CD4-positive, alpha-beta memory T cell (primary cell): ENCODE data around the gene IGHMBP2. TPM values are rescaled to one million over a fixed set of nuclear protein-coding genes. Genes with fewer than 3 reads are reported as not detected.
A peak's percentile ranks its signal among the peaks of the same experiment; 100 is the strongest.

Experiments used
- CTCF ChIA-PET: fragments of 350-600 bp; sonication (Branson Sonifier 250); formaldehyde crosslinking; loops from one replicate; lab custom pipeline; 2021; ENCODE audit warnings: inconsistent platforms; ENCODE audit not compliant: partially characterized antibody; lab: Charles Lee
- POLR2A ChIA-PET: fragments of 350-600 bp; sonication (Branson Sonifier 250); formaldehyde crosslinking; loops from one replicate; lab custom pipeline; 2021; ENCODE audit not compliant: partially characterized antibody; lab: Charles Lee
- DNase-seq, 5 donors: peaks; one replicate each; pipeline versions ENCODE4 v3.0.0 to v3.0.0-alpha.2; 2020 to 2022; ENCODE audit warnings: mixed read lengths in 1 of 5
- H3K27ac ChIP-seq: one replicate; pipeline ENCODE4 v1.7.0; 2013; ENCODE audit warnings: low read depth, low read length
- H3K27me3 ChIP-seq: 2 replicates; pipeline ENCODE4 v1.7.0; 2013; ENCODE audit warnings: mild to moderate bottlenecking, low read length, moderate library complexity; ENCODE audit not compliant: insufficient read depth
- H3K36me3 ChIP-seq: 2 replicates; pipeline ENCODE4 v1.7.0; 2013; ENCODE audit warnings: mild to moderate bottlenecking, low read length, moderate library complexity; ENCODE audit not compliant: insufficient read depth
- H3K4me1 ChIP-seq: 2 replicates; pipeline ENCODE4 v1.7.0; 2013; ENCODE audit warnings: mild to moderate bottlenecking, low read length, moderate library complexity; ENCODE audit not compliant: insufficient read depth
- H3K4me3 ChIP-seq, 2 donors: one replicate each; pipeline ENCODE4 v1.7.0; 2013; ENCODE audit warnings: low read length in 2 of 2, mild to moderate bottlenecking in 1 of 2
- H3K9me3 ChIP-seq, 2 donors: one replicate each; pipeline ENCODE4 v1.7.0; 2013; ENCODE audit warnings: low read length in 2 of 2, control low read depth in 1 of 2; ENCODE audit not compliant: control insufficient read depth in 1 of 2
- H3K27ac Mint-ChIP-seq, 7 donors: one replicate each; pipeline ENCODE4 v1.8.0; 2020 to 2021; ENCODE audit warnings: mixed read lengths in 7 of 7, mild to moderate bottlenecking in 6 of 7, inconsistent platforms in 3 of 7, moderate library complexity in 3 of 7
- H3K27me3 Mint-ChIP-seq, 2 donors: one replicate each; pipeline ENCODE4 v1.8.0; 2020 to 2021; ENCODE audit warnings: mixed read lengths in 2 of 2
- H3K36me3 Mint-ChIP-seq, 2 donors: one replicate each; pipeline ENCODE4 v1.8.0; 2020 to 2021; ENCODE audit warnings: mixed read lengths in 2 of 2, inconsistent platforms in 1 of 2, mild to moderate bottlenecking in 1 of 2
- H3K4me1 Mint-ChIP-seq, 4 donors: one replicate each; pipeline ENCODE4 v1.8.0; 2020 to 2021; ENCODE audit warnings: mixed read lengths in 4 of 4, mild to moderate bottlenecking in 1 of 4
- H3K4me3 Mint-ChIP-seq, 8 donors: one replicate each; pipeline ENCODE4 v1.8.0; 2020 to 2021; ENCODE audit warnings: mixed read lengths in 8 of 8, mild to moderate bottlenecking in 7 of 8, moderate library complexity in 6 of 8, inconsistent platforms in 3 of 8
- H3K9me3 Mint-ChIP-seq, 8 donors: one replicate each; pipeline ENCODE4 v1.8.0; 2020 to 2021; ENCODE audit warnings: mixed read lengths in 8 of 8, mild to moderate bottlenecking in 5 of 8, inconsistent platforms in 3 of 8, moderate library complexity in 1 of 8
- intact Hi-C: fragments of 100-400 bp; cut with micrococcal nuclease; formaldehyde crosslinking; loops from one replicate; pipeline ENCODE4 v1.15.1; 2023
- polyA plus RNA-seq, 2 donors: library from polyadenylated mRNA; unstranded; fragments of 300-500 nt; fragmentation: Illumina TruSeq; gene quantifications; one replicate each; pipeline ENCODE4 v1.2.3, GENCODE V29; 2021
- total RNA-seq, 2 experiments: library from RNA; stranded (reverse); gene quantifications; one replicate each; pipeline ENCODE4 v1.2.3, GENCODE V29; 2021

Gene IGHMBP2
- total and polyA plus RNA-seq, 4 experiments from 2014 or later, result 3.8 to 37.6 (median 22.7) TPM

DNA sequence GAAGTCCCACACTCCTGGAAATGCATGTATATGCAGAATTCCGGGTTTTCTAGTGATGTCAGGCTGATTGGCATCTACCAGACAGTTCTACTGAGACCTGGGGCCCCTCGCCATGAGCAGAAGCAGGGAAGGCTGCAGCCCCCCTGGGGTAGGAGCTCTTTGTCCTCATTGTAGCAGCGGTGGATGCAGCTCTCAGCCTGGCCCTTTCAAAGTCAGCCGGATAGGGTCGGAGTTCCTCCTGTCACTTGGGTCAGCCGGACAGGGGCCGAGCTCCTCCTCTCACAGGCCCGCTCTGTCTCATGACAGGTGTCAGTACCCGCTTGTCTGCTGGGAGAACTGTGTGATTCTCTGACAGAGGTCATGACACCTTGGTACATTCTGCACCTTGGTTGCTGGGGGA is 47.1 kb downstream of the IGHMBP2 start:
- Histone ChIP-seq H3K9me3 (no peaks in the 10 kb centered on the region), H3K27me3 (no peaks in the 10 kb centered on the region), H3K4me3 (no peak overlapping the region), H3K4me1 (no peaks in the 10 kb centered on the region), H3K27ac (no peak overlapping the region), H3K36me3 (no peaks in the 10 kb centered on the region)
- H3K9me3 Mint-ChIP-seq, result no peaks in the 10 kb centered on the region
- DNase-seq, result no peak
- no peaks in the 10 kb centered on the region for H3K27me3 Mint-ChIP-seq
- intact Hi-C loops, result no loop called here
- H3K4me3 Mint-ChIP-seq, result no peak overlapping the region
- ChIA-PET POLR2A (interaction anchor here (1.8 kb wide), 1 partner anchor 12 kb away, joined by 4 read pairs; no protein-coding TSS in a partner anchor), CTCF (no interaction called here)
- H3K4me1 Mint-ChIP-seq, result peaks cover 4 to 5% (median 5%) of the 10 kb centered on the region in 4 donors
- H3K27ac Mint-ChIP-seq, result no peak overlapping the region
- H3K36me3 Mint-ChIP-seq, result no peaks in the 10 kb centered on the region

GRCh38 chr11:68954836-68955606 is 51.3 kb downstream of the IGHMBP2 start:
- CTCF ChIA-PET, result interaction anchor here (2.1 kb wide), 1 partner anchor 11 kb away, joined by 5 read pairs; no protein-coding TSS in a partner anchor
- no peak for DNase-seq
- no peaks in the 10 kb centered on the region for H3K9me3 ChIP-seq
- H3K27me3 Mint-ChIP-seq, result no peaks in the 10 kb centered on the region
- no peaks in the 10 kb centered on the region for H3K9me3 Mint-ChIP-seq
- peaks cover 9% of the 10 kb centered on the region for H3K4me1 ChIP-seq
- intact Hi-C loops, result no loop called here
- H3K36me3 ChIP-seq, result no peaks in the 10 kb centered on the region
- H3K27me3 ChIP-seq, result no peaks in the 10 kb centered on the region
- H3K4me3 ChIP-seq, result no peak overlapping the region
- H3K27ac Mint-ChIP-seq, result peak overlapping the region in 2 of 7 donors; percentile 6 to 78
- H3K27ac ChIP-seq, result no peak overlapping the region
- no peaks in the 10 kb centered on the region for H3K36me3 Mint-ChIP-seq
- peaks cover 4 to 17% (median 5%) of the 10 kb centered on the region in 4 donors for H3K4me1 Mint-ChIP-seq
- peak overlapping the region in 1 of 8 donors; percentile 65 for H3K4me3 Mint-ChIP-seq
- POLR2A ChIA-PET, result no interaction called here

DNA sequence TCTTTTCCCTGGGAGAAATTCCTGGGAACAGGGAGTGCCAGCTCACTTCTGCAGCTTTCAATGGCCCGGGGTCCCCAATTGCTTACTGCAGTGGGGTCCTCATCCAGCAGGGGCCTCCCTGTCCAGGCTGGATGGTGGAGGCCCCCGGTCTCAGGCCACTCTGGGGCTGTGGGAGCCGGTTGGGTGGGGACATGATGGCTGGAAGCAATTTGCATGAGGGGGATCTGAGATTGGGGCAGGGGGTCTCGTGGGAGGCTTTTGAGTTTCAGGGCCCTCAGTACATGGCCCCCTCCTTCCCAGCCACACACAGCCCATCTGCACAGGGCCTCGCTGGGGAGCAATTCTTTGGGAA is 51.9 kb downstream of the IGHMBP2 start:
- no peaks in the 10 kb centered on the region for H3K27me3 ChIP-seq
- no peaks in the 10 kb centered on the region for H3K36me3 ChIP-seq
- peaks cover 9% of the 10 kb centered on the region for H3K4me1 ChIP-seq
- H3K27ac Mint-ChIP-seq, result no peak overlapping the region
- intact Hi-C loops, result no loop called here
- ChIA-PET POLR2A (no interaction called here), CTCF (interaction anchor here (1.1 kb wide), 1 partner anchor 12 kb away, joined by 4 read pairs; no protein-coding TSS in a partner anchor)
- H3K27me3 Mint-ChIP-seq, result no peaks in the 10 kb centered on the region
- H3K36me3 Mint-ChIP-seq, result no peaks in the 10 kb centered on the region
- no peak overlapping the region for H3K27ac ChIP-seq
- DNase-seq, result no peak
- peaks cover 4 to 17% (median 5%) of the 10 kb centered on the region in 4 donors for H3K4me1 Mint-ChIP-seq
- no peaks in the 10 kb centered on the region for H3K9me3 ChIP-seq
- no peak overlapping the region for H3K4me3 ChIP-seq
- no peaks in the 10 kb centered on the region for H3K9me3 Mint-ChIP-seq
- H3K4me3 Mint-ChIP-seq, result no peak overlapping the region

- no peaks in the 10 kb centered on the region for H3K27me3 ChIP-seq
- Mint-ChIP-seq H3K36me3 (no peaks in the 10 kb centered on the region), H3K9me3 (no peaks in the 10 kb centered on the region), H3K27me3 (no peaks in the 10 kb centered on the region), H3K4me3 (no peak overlapping the region), H3K4me1 (peaks cover 4 to 17% (median 5%) of the 10 kb centered on the region in 4 donors), H3K27ac (no peak overlapping the region)
- ChIA-PET POLR2A (no interaction called here), CTCF (interaction anchor here (1.1 kb wide), 1 partner anchor 11 kb away, joined by 4 read pairs; no protein-coding TSS in a partner anchor)
- intact Hi-C loops, result no loop called here
- no peak overlapping the region for H3K27ac ChIP-seq
- DNase-seq, result peak in 2 of 5 donors; percentile 22 to 30
- H3K4me3 ChIP-seq, result no peak overlapping the region
- no peaks in the 10 kb centered on the region for H3K9me3 ChIP-seq
- H3K4me1 ChIP-seq, result peaks cover 9% of the 10 kb centered on the region
- H3K36me3 ChIP-seq, result no peaks in the 10 kb centered on the region
Observed at GRCh38 chr11:68956142-68956541, 52.5 kb downstream of the IGHMBP2 start.

DNA sequence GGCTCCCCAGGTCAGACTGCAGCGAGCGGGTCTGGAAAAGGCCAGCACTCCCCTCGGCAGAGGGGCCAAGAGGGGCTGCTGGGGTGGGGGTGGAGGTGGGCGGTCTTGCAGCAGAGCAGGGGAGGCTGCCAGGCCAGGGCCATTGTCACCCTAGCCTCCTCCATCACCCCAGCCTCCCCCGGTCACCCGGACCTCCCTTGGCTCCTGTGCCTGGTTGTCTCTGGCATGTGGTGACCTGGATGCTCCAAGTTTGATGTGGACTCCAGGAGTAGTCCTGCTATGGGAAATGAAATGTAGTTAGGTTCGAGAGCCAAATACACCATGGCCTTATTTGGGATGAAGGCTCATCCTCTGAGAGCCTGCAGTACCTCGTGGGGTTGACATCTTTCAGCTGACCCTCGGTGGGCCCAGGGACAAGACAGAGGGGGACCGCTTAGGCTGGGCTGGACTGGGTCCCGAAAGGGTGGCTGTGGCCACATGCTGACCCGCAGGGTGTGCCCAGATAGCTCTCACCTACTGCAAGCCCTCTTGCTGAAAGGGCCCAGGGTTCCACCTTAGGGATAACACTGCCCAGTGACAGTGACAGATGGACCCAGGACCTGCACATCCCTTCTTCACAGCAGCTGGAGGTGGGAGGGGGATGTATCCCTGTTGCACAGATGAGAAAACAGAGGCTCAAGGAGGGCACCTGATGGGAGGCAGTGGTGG is 53.0 kb downstream of the IGHMBP2 start:
- peaks cover 4 to 18% (median 5%) of the 10 kb centered on the region in 4 donors for H3K4me1 Mint-ChIP-seq
- H3K9me3 ChIP-seq, result no peaks in the 10 kb centered on the region
- H3K4me3 Mint-ChIP-seq, result no peak overlapping the region
- no peaks in the 10 kb centered on the region for H3K9me3 Mint-ChIP-seq
- H3K27me3 ChIP-seq, result no peaks in the 10 kb centered on the region
- H3K27me3 Mint-ChIP-seq, result no peaks in the 10 kb centered on the region
- H3K27ac Mint-ChIP-seq, result peak overlapping the region in 1 of 7 donors; percentile 10
- intact Hi-C loops, result no loop called here
- H3K36me3 ChIP-seq, result no peaks in the 10 kb centered on the region
- ChIA-PET CTCF (interaction anchor here (1.0 to 1.4 kb wide), 4 partner anchors 11 to 129 kb away, joined by 3 to 4 read pairs (median 3); no protein-coding TSS in a partner anchor), POLR2A (interaction anchor here (1.9 kb wide), 1 partner anchor 10 kb away, joined by 9 read pairs; no protein-coding TSS in a partner anchor)
- H3K36me3 Mint-ChIP-seq, result no peaks in the 10 kb centered on the region
- DNase-seq, result no peak
- H3K4me1 ChIP-seq, result peaks cover 9% of the 10 kb centered on the region
- no peak overlapping the region for H3K4me3 ChIP-seq
- H3K27ac ChIP-seq, result no peak overlapping the region

GRCh38 chr11:68958211-68958610 is 54.5 kb downstream of the IGHMBP2 start:
- POLR2A ChIA-PET, result interaction anchor here (1.9 kb wide), 1 partner anchor 8 kb away, joined by 9 read pairs; no protein-coding TSS in a partner anchor
- Histone ChIP-seq H3K9me3 (no peaks in the 10 kb centered on the region), H3K27me3 (no peaks in the 10 kb centered on the region), H3K36me3 (no peaks in the 10 kb centered on the region), H3K27ac (no peak overlapping the region), H3K4me3 (no peak overlapping the region), H3K4me1 (peaks cover 18% of the 10 kb centered on the region)
- CTCF ChIA-PET, result interaction anchor here (1.4 kb wide), 2 partner anchors 17 to 19 kb away, joined by 3 read pairs; no protein-coding TSS in a partner anchor
- intact Hi-C loops, result no loop called here
- Mint-ChIP-seq H3K4me1 (peaks cover 12 to 31% (median 14%) of the 10 kb centered on the region in 4 donors), H3K9me3 (no peaks in the 10 kb centered on the region), H3K27me3 (peaks cover 0 to 2% of the 10 kb centered on the region in 2 donors), H3K4me3 (no peak overlapping the region), H3K36me3 (peaks cover 0 to 3% of the 10 kb centered on the region in 2 donors), H3K27ac (peak overlapping the region in 1 of 7 donors; percentile 42)
- DNase-seq, result no peak
